Measurements from ENCODE around the gene OR5V1.
"Not testable (repeated sequence)": the region's sequence is repeated elsewhere in the genome, so short reads cannot be mapped to it uniquely, and the experiment has no call there.

OR5V1 gene

DNA sequence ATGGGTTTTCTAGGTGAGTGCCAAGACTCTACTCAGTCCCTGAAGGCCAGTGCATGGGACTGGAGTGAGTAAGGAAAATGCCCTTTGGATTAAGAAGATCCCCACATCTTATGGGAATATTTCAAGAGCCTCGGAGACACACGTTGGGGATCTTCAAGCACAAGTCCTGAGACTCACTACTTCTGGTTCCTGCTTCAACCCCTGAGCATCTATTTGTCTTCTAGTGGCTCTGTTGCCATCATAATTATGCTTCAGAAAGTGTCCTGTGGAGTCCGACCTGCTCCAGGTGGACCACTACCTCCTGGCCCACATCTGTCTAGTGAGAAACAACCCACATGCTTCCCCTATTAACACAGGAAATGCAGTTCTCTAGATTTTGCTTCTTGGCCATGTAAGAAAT lies at the start of gene OR5V1:
OR5V1 (minus strand) TSS at position 101 of the 400 bp plus-strand sequence. CDS start 12,670 bp downstream, outside the sequence.
- no peak for DNase-seq (ENCODE audit: low read depth)

DNA sequence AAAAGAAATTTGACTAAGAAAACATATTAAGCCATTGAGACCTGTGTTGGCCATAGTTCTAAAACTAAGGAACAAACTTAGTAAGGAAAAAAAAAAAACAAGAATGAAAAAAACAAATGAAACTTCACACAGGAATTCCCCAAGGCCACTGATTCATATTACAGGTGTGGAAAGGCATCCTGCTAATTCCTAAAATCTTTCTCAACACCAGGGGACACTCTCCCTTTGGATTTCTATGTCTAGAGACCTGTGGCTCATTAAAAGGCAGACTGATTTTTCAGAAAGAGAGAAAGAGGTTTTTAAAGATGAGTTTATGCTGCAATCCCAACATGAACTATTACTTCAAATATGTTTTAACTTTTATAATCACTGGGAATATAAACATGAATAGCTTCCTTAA lies 45.9 kb upstream of the OR5V1 start, which contains the start of gene OR12D1:
OR12D1 (plus strand) TSS at position 341 of the 400 bp plus-strand sequence.
- no peak for DNase-seq (ENCODE audit: low read depth)

DNA sequence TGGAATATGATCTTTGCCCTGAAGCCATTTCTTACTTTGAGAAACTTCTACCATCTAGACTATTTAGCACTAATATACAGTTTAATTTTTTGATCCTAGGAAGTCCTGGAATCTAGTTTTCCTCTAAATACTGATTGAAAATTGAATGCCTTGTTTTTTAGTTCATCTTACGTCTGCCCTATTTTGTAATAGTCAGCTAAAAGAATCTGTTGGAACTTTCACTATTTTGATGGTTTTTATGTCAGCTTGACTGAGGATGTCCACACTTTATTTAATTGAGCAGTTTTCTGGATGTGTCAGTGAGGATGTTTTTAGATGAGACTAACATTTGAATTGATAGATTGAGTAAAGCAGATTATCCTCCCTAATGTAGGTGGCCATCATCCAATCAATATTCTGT lies 35.1 kb upstream of the OR5V1 start:
- no peak for DNase-seq (ENCODE audit: low read depth)

DNA sequence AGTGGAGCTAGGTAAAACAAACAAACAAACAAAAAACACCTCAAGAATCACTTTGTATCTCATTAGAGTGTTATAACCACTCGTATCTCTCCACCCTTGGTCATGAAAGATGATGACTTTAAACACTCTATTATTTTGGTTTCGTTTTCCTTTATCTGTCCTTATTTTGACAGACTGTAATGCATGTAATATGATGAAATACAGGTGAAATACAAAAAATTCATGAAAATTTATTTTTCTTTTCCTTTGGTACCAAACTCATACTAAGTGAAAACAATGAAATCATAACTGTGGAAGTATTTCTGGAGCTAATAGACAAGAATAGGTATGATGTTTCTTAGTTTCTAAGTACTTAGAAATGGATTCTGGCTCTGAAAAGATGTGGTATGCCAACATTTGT lies 30.9 kb upstream of the OR5V1 start:
- no peak for DNase-seq (ENCODE audit: low read depth)

DNA sequence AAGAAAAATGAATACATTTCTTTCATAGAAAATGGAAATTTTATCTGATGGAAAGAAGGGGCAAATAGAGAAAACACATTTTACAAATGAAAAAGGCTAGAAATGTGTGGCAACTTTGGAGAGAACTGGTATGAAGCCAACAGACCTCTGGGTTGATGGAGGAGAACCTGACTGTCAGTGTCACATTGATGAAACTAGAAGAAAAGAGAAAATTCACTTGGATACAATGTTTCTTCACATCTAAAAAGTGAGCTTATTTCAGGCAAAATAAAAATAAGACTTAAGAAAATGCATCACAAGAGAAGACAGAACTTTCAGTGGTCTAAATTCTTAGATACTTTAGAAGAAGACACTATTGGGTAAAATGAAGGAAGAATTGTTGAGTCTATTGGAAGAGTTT lies 26.7 kb upstream of the OR5V1 start, which contains the start of gene OR12D2:
OR12D2 (plus strand) TSS at position 301 of the 400 bp plus-strand sequence. CDS start 1,069 bp downstream, outside the sequence.
- DNase-seq (ENCODE audit: low read depth) = no peak

DNA sequence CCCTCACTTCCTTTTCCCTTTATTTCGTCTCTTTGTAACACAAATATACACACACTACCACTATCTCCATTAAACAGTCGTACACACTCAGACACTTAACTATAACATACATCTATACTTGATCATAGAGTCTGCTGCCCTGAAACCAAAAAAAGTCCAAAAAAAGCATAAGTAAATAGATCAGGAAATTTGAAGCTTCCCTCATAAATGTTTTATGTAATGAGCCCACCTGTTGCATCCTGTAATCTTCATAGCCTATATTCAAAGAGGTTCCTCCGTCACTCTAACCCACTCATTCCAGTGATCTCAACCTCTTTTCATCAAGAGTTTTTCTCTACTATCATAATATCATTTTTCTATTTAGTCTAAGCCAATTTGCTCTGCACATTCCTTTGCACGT lies 19.9 kb upstream of the OR5V1 start:
- DNase-seq (ENCODE audit: low read depth) = no peak

DNA sequence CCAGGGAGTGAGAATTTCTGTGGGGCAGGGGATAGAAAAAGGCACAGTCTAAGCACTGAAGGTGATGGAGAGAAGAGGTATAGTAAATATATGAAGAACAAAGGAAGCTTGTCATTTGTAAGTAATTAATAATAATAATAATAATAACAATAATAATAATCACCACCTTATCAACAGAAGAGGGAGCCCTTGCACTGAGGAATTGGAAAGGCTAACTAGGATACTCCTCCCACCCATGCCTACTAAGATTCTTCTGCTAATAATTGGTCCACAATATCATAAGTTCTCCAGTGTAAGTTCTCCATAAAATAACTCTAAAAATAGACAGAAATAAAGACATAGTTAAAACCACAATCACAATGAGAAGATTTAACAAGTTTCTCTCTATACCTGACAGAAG lies 7.3 kb upstream of the OR5V1 start:
- DNase-seq (ENCODE audit: low read depth) = no peak

DNA sequence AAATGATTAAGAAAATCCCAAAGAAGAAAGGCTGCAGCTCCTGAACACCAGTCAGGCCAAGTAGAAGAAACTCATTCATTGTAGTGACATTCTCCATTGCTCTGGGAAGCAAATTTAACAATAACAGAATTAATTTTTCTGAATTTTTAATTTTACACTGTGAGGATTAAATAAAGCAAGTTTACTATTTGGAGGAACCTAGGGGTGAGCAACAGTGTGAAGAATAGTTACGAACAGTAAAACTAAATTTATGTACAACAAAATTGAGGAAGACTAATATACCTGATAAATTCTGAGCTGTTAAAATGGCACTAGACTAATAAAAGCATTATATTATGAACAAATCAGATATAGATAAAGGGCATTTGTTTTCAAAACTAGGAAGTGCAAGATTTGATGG lies 6.5 kb upstream of the OR5V1 start, which contains the start of gene OR12D3:
OR12D3 (minus strand) TSS at position 101 of the 400 bp plus-strand sequence; CDS start at position 97, 4 bp downstream.
- DNase-seq (ENCODE audit: low read depth) = no peak

DNA sequence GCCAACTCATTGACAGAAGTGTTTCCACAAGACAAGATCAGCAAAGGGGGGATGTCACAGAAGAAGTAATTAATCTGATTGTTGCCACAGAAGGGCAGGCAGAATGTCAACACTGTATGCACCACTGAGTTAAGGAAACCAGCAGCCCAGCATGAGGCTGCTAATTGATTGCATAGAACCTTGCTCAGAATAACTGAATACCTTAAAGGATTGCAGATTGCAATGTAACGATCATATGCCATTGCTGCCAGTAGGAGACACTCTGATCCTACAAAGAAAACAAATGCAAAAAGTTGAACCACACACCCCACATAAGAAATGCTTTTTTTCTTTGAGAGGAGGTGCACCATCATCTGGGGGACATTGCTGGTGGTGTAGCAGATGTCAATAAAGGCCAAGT lies 13.1 kb downstream of the OR5V1 start:
- no peak for DNase-seq (ENCODE audit: low read depth)

DNA sequence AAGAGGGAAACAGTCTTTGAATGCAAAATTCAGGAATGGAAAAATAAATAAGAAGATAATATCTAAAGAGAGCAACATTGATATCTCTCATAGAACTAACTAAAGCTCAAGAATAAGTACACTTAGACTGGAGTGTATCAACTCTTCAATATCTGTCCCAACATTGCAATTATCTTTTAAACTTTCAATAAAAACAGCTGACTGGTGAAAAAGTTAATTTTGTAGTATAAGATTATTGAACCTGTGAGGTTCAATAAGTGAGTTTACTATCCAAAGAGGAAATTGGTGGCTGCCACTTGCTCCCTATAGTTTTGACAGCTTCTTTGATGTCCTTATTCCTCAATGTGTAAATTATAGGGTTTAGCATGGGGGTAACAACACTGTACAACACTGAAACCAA lies 13.7 kb downstream of the OR5V1 start:
- DNase-seq (ENCODE audit: low read depth) = no peak

DNA sequence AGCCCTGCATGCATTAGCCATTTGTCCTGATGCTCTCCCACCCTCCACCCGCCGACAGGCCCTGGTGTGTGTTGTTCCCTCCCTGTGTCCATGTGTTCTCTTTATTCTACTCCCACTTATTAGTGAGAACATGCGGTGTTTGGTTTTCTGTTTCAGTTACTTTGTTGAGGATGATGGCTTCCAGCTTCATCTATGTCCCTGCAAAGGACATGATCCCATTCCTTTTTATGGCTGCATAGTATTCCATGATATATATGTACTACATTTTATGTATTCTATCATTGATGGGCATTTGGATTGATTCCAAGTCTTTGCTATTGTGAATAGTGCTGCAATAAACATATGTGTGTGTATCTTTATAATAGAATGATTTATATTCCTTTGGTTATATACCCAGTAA lies 19.3 kb downstream of the OR5V1 start:
- not testable (repeated sequence) for DNase-seq (ENCODE audit: low read depth)

DNA sequence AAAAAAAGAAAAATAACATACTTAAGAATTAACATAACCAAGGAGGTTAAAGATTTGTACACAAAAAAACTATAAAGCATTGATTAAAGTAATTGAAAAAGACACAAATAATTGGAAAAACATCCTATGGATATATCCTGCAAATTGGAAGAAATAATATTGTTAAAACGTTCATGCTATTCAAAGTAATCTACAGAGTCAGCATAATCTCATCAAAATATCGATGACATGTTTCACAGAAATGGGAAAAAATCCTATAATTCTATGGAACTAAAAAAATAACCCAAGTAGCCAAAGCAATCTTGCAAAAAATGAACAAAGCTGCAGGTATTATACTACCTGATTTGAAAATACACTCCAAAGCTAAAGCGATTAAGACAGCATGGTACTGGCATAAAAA lies 23.3 kb downstream of the OR5V1 start:
- no peak for DNase-seq (ENCODE audit: low read depth)

DNA sequence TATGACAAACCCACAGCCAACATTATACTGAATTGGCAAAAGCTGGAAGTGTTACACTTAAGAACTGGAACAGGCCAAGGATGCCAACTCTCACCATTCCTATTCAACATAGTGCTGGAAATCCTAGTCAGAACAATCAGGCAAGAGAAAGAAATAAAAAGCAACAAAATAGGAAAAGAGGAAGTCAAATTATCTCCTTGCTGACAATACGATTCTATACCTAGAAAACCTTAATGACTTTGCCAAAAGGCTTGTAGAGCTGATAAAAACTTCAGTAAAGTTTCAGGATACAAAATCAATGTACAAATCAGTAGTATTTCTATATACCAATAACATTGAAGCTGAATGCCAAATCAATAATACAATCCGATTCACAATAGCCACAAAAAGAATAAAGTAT lies 32.4 kb downstream of the OR5V1 start:
- DNase-seq (ENCODE audit: low read depth) = no peak

DNA sequence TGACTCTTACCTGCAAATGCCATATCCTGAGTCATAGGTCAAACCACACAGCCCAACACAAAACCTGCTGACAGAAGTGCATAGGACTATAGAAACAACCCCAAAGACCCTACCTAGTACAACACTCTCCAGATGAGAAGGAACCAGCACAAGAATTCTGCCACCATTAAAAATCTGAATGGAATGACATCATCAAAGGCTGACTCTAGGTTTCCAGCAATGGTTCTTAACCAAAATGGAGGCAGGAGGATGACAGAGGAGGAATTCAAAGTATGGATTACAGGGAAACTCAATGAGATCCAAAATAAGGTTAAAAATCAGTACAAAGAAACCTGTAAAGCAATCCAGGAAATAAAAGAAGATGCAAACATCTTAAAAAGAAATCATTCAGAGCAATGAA lies 36.0 kb downstream of the OR5V1 start:
- no peak for DNase-seq (ENCODE audit: low read depth)

DNA sequence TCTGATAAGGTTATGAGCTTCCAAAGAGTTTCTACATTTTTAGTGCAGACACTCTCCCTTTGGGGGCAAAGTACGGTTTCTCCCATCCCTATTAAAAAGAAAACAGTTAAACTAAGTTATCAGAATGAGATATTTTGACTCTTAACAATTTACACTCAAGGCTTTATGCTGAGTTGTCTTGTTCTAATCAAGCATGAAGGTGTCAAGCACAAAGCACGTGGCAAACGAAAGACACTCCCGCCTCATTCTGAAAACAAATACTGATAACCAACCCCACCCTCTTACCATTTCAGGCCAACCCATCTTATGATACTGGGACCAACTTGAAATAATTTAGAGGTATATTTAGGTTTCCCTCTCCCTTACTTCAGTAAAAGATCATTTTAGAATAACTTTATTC lies 42.9 kb downstream of the OR5V1 start:
- DNase-seq (ENCODE audit: low read depth) = no peak

DNA sequence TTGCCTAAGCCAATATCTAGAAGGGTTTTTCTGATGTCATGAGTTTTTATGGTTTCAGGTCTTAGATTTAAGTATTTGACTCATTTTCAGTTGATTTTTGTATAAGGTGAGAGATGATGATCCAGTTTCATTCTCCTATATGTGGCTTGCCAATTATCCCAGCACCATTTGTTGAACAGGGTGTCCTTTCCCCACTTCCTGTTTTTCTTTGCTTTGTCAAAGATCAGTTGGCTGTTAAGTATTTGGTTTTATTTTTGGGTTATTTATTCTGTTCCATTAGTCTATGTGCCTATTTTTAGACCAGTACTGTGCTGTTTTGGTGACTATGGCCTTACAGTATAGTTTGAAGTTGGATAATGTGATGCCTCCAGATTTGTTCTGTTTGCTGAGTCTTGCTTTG lies 45.3 kb downstream of the OR5V1 start:
- not testable (repeated sequence) for DNase-seq (ENCODE audit: low read depth)

DNA sequence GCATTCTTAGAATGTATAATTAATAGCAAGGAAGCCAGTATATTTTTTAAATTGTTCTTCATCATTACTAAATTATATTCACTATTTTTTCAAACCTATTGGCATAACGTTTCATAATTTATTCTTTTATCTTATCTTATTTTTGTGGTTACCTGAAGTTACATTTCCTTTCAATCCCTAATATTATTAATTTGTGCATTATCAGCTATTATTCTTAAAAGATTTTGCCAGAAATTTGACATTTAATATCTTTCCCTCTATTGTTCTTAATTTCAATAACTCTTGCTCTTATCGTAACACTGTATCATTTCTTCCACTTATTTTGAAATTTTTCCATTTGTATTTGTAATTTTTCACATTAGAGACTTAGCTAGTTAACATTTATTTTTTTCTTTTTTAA lies 48.7 kb downstream of the OR5V1 start:
- DNase-seq (ENCODE audit: low read depth) = no peak

Data from fibroblast of the conjunctiva (primary cell).